ENCODE results near the gene RHOXF2B. TPM values are rescaled to one million over a fixed set of nuclear protein-coding genes. Genes with fewer than 3 reads are reported as not detected.
"Not testable (repeated sequence)": the region's sequence is repeated elsewhere in the genome, so short reads cannot be mapped to it uniquely, and the experiment has no call there.

The RHOXF2B gene
- total RNA-seq (under 1 TPM in 1 of 5 donors, not detected in 4; 0.16 TPM), total RNA-seq (0 reads per million in 29 experiments)
- total RNA-seq (2013) = not detected

GRCh38 chrX:120077590-120077989 lies at the start of gene RHOXF2B:
Gene RHOXF2B (minus strand): TSS chrX:120077690. CDS start chrX:120077552, 138 bp downstream.
- H3K9me3 ChIP-seq; H3K4me3 ChIP-seq (ENCODE audit: control insufficient read depth in 1 of 2, extremely low read depth in 1 of 2, low read length in 1 of 2); H3K27me3 ChIP-seq (replicated peaks in 1 of 2; ENCODE audit: control insufficient read depth in 2 of 2, extremely low read depth in 1 of 2, insufficient read depth in 2 of 2, low read length in 1 of 2); H3K27ac ChIP-seq (ENCODE audit: low read length); H3K4me3 Mint-ChIP-seq; H3K36me3 ChIP-seq (ENCODE audit: control insufficient read depth in 2 of 2, extremely low read depth in 1 of 2, insufficient read depth in 1 of 2, low read length in 1 of 2); H3K9me3 Mint-ChIP-seq; POLR2A ChIA-PET; H3K36me3 Mint-ChIP-seq; H3K4me1 Mint-ChIP-seq; DNase-seq; H3K27ac Mint-ChIP-seq; CTCF ChIA-PET; ATAC-seq (replicated peaks in 1 of 4); H3K4me1 ChIP-seq (ENCODE audit: control insufficient read depth in 1 of 2, extremely low read depth in 1 of 2, insufficient read depth in 2 of 2, low read length in 2 of 2); H3K27me3 Mint-ChIP-seq: not testable (repeated sequence)
- WGBS (ENCODE audit: insufficient coverage) = no CpG with 5 or more reads among the region's 15 CpGs

- H3K4me1 Mint-ChIP-seq = peaks cover 2 to 5% (median 5%) of the 10 kb centered on the region in 3 donors
- no peak overlapping the region for H3K27ac Mint-ChIP-seq
- no peak overlapping the region for H3K27ac ChIP-seq (ENCODE audit: low read length)
- H3K36me3 Mint-ChIP-seq = no peaks in the 10 kb centered on the region
- H3K27me3 Mint-ChIP-seq = no peaks in the 10 kb centered on the region
- no peak overlapping the region for H3K4me3 ChIP-seq (ENCODE audit: control insufficient read depth in 1 of 2, extremely low read depth in 1 of 2, low read length in 1 of 2)
- H3K4me3 Mint-ChIP-seq = no peak overlapping the region
- no peak for DNase-seq
- H3K9me3 ChIP-seq = no peaks in the 10 kb centered on the region
- H3K36me3 ChIP-seq (ENCODE audit: control insufficient read depth in 2 of 2, extremely low read depth in 1 of 2, insufficient read depth in 1 of 2, low read length in 1 of 2) = no peaks in the 10 kb centered on the region
- H3K9me3 Mint-ChIP-seq = no peaks in the 10 kb centered on the region
- ATAC-seq (replicated peaks in 1 of 4) = no peak
- CTCF ChIA-PET = no interaction called here
- POLR2A ChIA-PET = no interaction called here
- no peaks in the 10 kb centered on the region for H3K4me1 ChIP-seq (ENCODE audit: control insufficient read depth in 1 of 2, extremely low read depth in 1 of 2, insufficient read depth in 2 of 2, low read length in 2 of 2)
- whole genome bisulfite sequencing (ENCODE audit: insufficient coverage) = no CpG with 5 or more reads among the region's 3 CpGs
- no peaks in the 10 kb centered on the region for H3K27me3 ChIP-seq (replicated peaks in 1 of 2; ENCODE audit: control insufficient read depth in 2 of 2, extremely low read depth in 1 of 2, insufficient read depth in 2 of 2, low read length in 1 of 2)
Observed at GRCh38 chrX:120125444-120125843, 48.0 kb upstream of the RHOXF2B start.

GRCh38 chrX:120120223-120120622 lies 42.7 kb upstream of the RHOXF2B start:
- no peak overlapping the region for H3K27ac ChIP-seq (ENCODE audit: low read length)
- 92% methylated on average over 11 of the region's 12 CpGs for WGBS (ENCODE audit: insufficient coverage)
- H3K4me1 Mint-ChIP-seq = peaks cover 0 to 2% (median 0%) of the 10 kb centered on the region in 3 donors
- no peaks in the 10 kb centered on the region for H3K4me1 ChIP-seq (ENCODE audit: control insufficient read depth in 1 of 2, extremely low read depth in 1 of 2, insufficient read depth in 2 of 2, low read length in 2 of 2)
- no peaks in the 10 kb centered on the region for H3K36me3 Mint-ChIP-seq
- no peaks in the 10 kb centered on the region for H3K9me3 Mint-ChIP-seq
- no peaks in the 10 kb centered on the region for H3K27me3 Mint-ChIP-seq
- no peaks in the 10 kb centered on the region for H3K9me3 ChIP-seq
- ChIA-PET CTCF (interaction anchor here in 1 of 2 donors (0.5 kb wide), 1 partner anchor 108 kb away, joined by 3 read pairs; no protein-coding TSS in a partner anchor), POLR2A (no interaction called here)
- no peaks in the 10 kb centered on the region for H3K27me3 ChIP-seq (replicated peaks in 1 of 2; ENCODE audit: control insufficient read depth in 2 of 2, extremely low read depth in 1 of 2, insufficient read depth in 2 of 2, low read length in 1 of 2)
- no peak overlapping the region for H3K27ac Mint-ChIP-seq
- ATAC-seq (replicated peaks in 1 of 4) (no peak), DNase-seq (no peak)
- no peaks in the 10 kb centered on the region for H3K36me3 ChIP-seq (ENCODE audit: control insufficient read depth in 2 of 2, extremely low read depth in 1 of 2, insufficient read depth in 1 of 2, low read length in 1 of 2)
- no peak overlapping the region for H3K4me3 ChIP-seq (ENCODE audit: control insufficient read depth in 1 of 2, extremely low read depth in 1 of 2, low read length in 1 of 2)
- H3K4me3 Mint-ChIP-seq = no peak overlapping the region

- H3K27ac ChIP-seq (ENCODE audit: low read length) = no peak within 1 kb of the TSS
- no peak within 1 kb of the TSS for H3K4me3 Mint-ChIP-seq
- H3K9me3 Mint-ChIP-seq = no peaks in the 10 kb centered on the region
- no peaks in the 10 kb centered on the region for H3K36me3 Mint-ChIP-seq
- CTCF ChIA-PET = no interaction called here
- no peak within 1 kb of the TSS for H3K4me3 ChIP-seq (ENCODE audit: control insufficient read depth in 1 of 2, extremely low read depth in 1 of 2, low read length in 1 of 2)
- POLR2A ChIA-PET = interaction anchor here in 1 of 2 donors (0.6 kb wide), 1 partner anchor 241 kb away, joined by 14 read pairs; no protein-coding TSS in a partner anchor
- no peaks in the 10 kb centered on the region for H3K9me3 ChIP-seq
- H3K4me1 ChIP-seq (ENCODE audit: control insufficient read depth in 1 of 2, extremely low read depth in 1 of 2, insufficient read depth in 2 of 2, low read length in 2 of 2) = no peaks in the 10 kb centered on the region
- no peak within 1 kb of the TSS for H3K27ac Mint-ChIP-seq
- 95% methylated on average over 29 of the region's 35 CpGs for WGBS (ENCODE audit: insufficient coverage)
- no peaks in the 10 kb centered on the region for H3K4me1 Mint-ChIP-seq
- DNase-seq (no peak), ATAC-seq (replicated peaks in 1 of 4) (no peak)
- H3K27me3 ChIP-seq (replicated peaks in 1 of 2; ENCODE audit: control insufficient read depth in 2 of 2, extremely low read depth in 1 of 2, insufficient read depth in 2 of 2, low read length in 1 of 2) = no peaks in the 10 kb centered on the region
- peaks cover 0 to 9% of the 10 kb centered on the region in 2 donors for H3K27me3 Mint-ChIP-seq
- no peaks in the 10 kb centered on the region for H3K36me3 ChIP-seq (ENCODE audit: control insufficient read depth in 2 of 2, extremely low read depth in 1 of 2, insufficient read depth in 1 of 2, low read length in 1 of 2)
Observed at GRCh38 chrX:120115438-120115963, 38.0 kb upstream of the RHOXF2B start, which contains the start of gene RHOXF1. Gene RHOXF1 (minus strand): TSS chrX:120115913. CDS start chrX:120115862, 51 bp downstream.

GRCh38 chrX:120111611-120112010 lies 34.1 kb upstream of the RHOXF2B start:
- POLR2A ChIA-PET = no interaction called here
- no peak overlapping the region for H3K4me3 Mint-ChIP-seq

GRCh38 chrX:120109378-120109777 lies 31.9 kb upstream of the RHOXF2B start:
- no peak for ATAC-seq (replicated peaks in 1 of 4)
- POLR2A ChIA-PET = no interaction called here
- WGBS (ENCODE audit: insufficient coverage) = no CpG with 5 or more reads among the region's 1 CpG

More at GRCh38 chrX:120111611-120112010, 34.1 kb upstream of the RHOXF2B start:
- ATAC-seq (replicated peaks in 1 of 4) (no peak), DNase-seq (no peak)
- H3K36me3 ChIP-seq (ENCODE audit: control insufficient read depth in 2 of 2, extremely low read depth in 1 of 2, insufficient read depth in 1 of 2, low read length in 1 of 2) = no peaks in the 10 kb centered on the region
- Mint-ChIP-seq H3K4me1 (no peaks in the 10 kb centered on the region), H3K27ac (no peak overlapping the region), H3K9me3 (no peaks in the 10 kb centered on the region), H3K27me3 (peaks cover 0 to 9% of the 10 kb centered on the region in 2 donors), H3K36me3 (no peaks in the 10 kb centered on the region)
- no peaks in the 10 kb centered on the region for H3K9me3 ChIP-seq
- H3K4me3 ChIP-seq (ENCODE audit: control insufficient read depth in 1 of 2, extremely low read depth in 1 of 2, low read length in 1 of 2) = no peak overlapping the region
- CTCF ChIA-PET = no interaction called here
- H3K27ac ChIP-seq (ENCODE audit: low read length) = no peak overlapping the region
- no peaks in the 10 kb centered on the region for H3K4me1 ChIP-seq (ENCODE audit: control insufficient read depth in 1 of 2, extremely low read depth in 1 of 2, insufficient read depth in 2 of 2, low read length in 2 of 2)
- no peaks in the 10 kb centered on the region for H3K27me3 ChIP-seq (replicated peaks in 1 of 2; ENCODE audit: control insufficient read depth in 2 of 2, extremely low read depth in 1 of 2, insufficient read depth in 2 of 2, low read length in 1 of 2)

More at GRCh38 chrX:120109378-120109777, 31.9 kb upstream of the RHOXF2B start:
- Histone ChIP-seq H3K4me1 (ENCODE audit: control insufficient read depth in 1 of 2, extremely low read depth in 1 of 2, insufficient read depth in 2 of 2, low read length in 2 of 2) (no peaks in the 10 kb centered on the region), H3K27me3 (replicated peaks in 1 of 2; ENCODE audit: control insufficient read depth in 2 of 2, extremely low read depth in 1 of 2, insufficient read depth in 2 of 2, low read length in 1 of 2) (no peaks in the 10 kb centered on the region), H3K9me3 (no peaks in the 10 kb centered on the region), H3K4me3 (ENCODE audit: control insufficient read depth in 1 of 2, extremely low read depth in 1 of 2, low read length in 1 of 2) (no peak overlapping the region), H3K27ac (ENCODE audit: low read length) (no peak overlapping the region), H3K36me3 (ENCODE audit: control insufficient read depth in 2 of 2, extremely low read depth in 1 of 2, insufficient read depth in 1 of 2, low read length in 1 of 2) (no peaks in the 10 kb centered on the region)
- CTCF ChIA-PET = no interaction called here
- H3K4me1 Mint-ChIP-seq = no peaks in the 10 kb centered on the region
- no peak overlapping the region for H3K27ac Mint-ChIP-seq
- no peaks in the 10 kb centered on the region for H3K36me3 Mint-ChIP-seq
- H3K27me3 Mint-ChIP-seq = peaks cover 0 to 14% of the 10 kb centered on the region in 2 donors
- peaks cover 0 to 4% (median 0%) of the 10 kb centered on the region in 3 donors for H3K9me3 Mint-ChIP-seq
- no peak for DNase-seq
- H3K4me3 Mint-ChIP-seq = no peak overlapping the region
